Keratinocyte (primary cell): Measurements from ENCODE around the gene SNTG2. TPM values are rescaled to one million over a fixed set of nuclear protein-coding genes. Genes with fewer than 3 reads are reported as not detected.
"Not testable (repeated sequence)": the region's sequence is repeated elsewhere in the genome, so short reads cannot be mapped to it uniquely, and the experiment has no call there.

Source experiments
- DNase-seq: peaks from one replicate; pipeline ENCODE4 v3.0.0-alpha.2; 2011; ENCODE audit warnings: low read depth, missing footprints, low spot score
- FAIRE-seq: peaks from 2 replicates; lab custom pipeline; 2011; peaks lifted over from hg19 to GRCh38; lab: Jason Lieb, UNC
- H2AFZ ChIP-seq: 2 replicates; pipeline ENCODE4 v1.6.0; 2012; ENCODE audit warnings: low read length, control low read depth, inconsistent platforms; ENCODE audit not compliant: control insufficient read depth
- H3K27ac ChIP-seq: 2 replicates; pipeline ENCODE4 v1.5.1; 2011; ENCODE audit warnings: low read length; ENCODE audit not compliant: control insufficient read depth, insufficient read depth
- H3K27me3 ChIP-seq: 3 replicates; pipeline ENCODE4 v1.6.0; 2011; ENCODE audit warnings: low read length; ENCODE audit not compliant: control insufficient read depth, insufficient read depth; ENCODE audit errors: extremely low read depth
- H3K36me3 ChIP-seq, 2 experiments: 2 replicates in 1 of 2; 3 replicates in 1 of 2; pipeline ENCODE4 v1.5.1; 2011; ENCODE audit warnings: low read length in 2 of 2, mild to moderate bottlenecking in 1 of 2; ENCODE audit not compliant: control insufficient read depth in 2 of 2, insufficient read depth in 2 of 2; ENCODE audit errors: extremely low read depth in 1 of 2
- H3K4me1 ChIP-seq: 3 replicates; pipeline ENCODE4 v1.5.1; 2011; ENCODE audit warnings: low read length; ENCODE audit not compliant: control insufficient read depth, insufficient read depth; ENCODE audit errors: extremely low read depth
- H3K4me2 ChIP-seq: 3 replicates; pipeline ENCODE4 v1.6.0; 2011; ENCODE audit warnings: low read depth, low read length; ENCODE audit not compliant: control insufficient read depth, insufficient read depth; ENCODE audit errors: extremely low read depth
- H3K4me3 ChIP-seq, 3 experiments: fragments of 200-600 bp in 1 of 3; sonication (generic) in 1 of 3; 2 replicates in 2 of 3; 3 replicates in 1 of 3; pipeline ENCODE4 v1.5.1; 2011 to 2016; ENCODE audit warnings: low read length in 3 of 3, mild to moderate bottlenecking in 3 of 3, control low read depth in 2 of 3, inconsistent platforms in 1 of 3, low read depth in 1 of 3, mixed read lengths in 1 of 3, mixed run types in 1 of 3, moderate library complexity in 1 of 3; ENCODE audit not compliant: control insufficient read depth in 2 of 3, insufficient read depth in 2 of 3; ENCODE audit errors: extremely low read depth in 1 of 3
- H3K79me2 ChIP-seq: 2 replicates; pipeline ENCODE4 v1.6.0; 2012; ENCODE audit warnings: low read length; ENCODE audit not compliant: control insufficient read depth, insufficient read depth
- H3K9ac ChIP-seq: 3 replicates; pipeline ENCODE4 v1.6.0; 2011; ENCODE audit warnings: low read length; ENCODE audit not compliant: control insufficient read depth, insufficient read depth; ENCODE audit errors: extremely low read depth
- H3K9me1 ChIP-seq: 3 replicates; pipeline ENCODE4 v1.6.0; 2011; ENCODE audit warnings: low read length; ENCODE audit not compliant: control insufficient read depth, insufficient read depth; ENCODE audit errors: extremely low read depth
- H3K9me3 ChIP-seq: 2 replicates; pipeline ENCODE4 v1.5.1; 2012; ENCODE audit warnings: low read depth, low read length; ENCODE audit not compliant: control insufficient read depth
- H4K20me1 ChIP-seq: 3 replicates; pipeline ENCODE4 v1.6.0; 2011; ENCODE audit warnings: low read length; ENCODE audit not compliant: control insufficient read depth, insufficient read depth; ENCODE audit errors: extremely low read depth
- CTCF ChIP-seq, 3 experiments: IDR thresholded peaks in 1 of 3; conservative IDR thresholded peaks in 1 of 3; optimal IDR thresholded peaks in 1 of 3; 2 replicates in 2 of 3; 3 replicates in 1 of 3; pipeline versions ENCODE3 to v1.5.1; 2011; ENCODE audit warnings: low read length in 3 of 3, mild to moderate bottlenecking in 3 of 3, moderate library complexity in 2 of 3, control low read depth in 1 of 3, inconsistent platforms in 1 of 3; ENCODE audit not compliant: insufficient read depth in 2 of 3; ENCODE audit errors: extremely low read depth in 1 of 3
- EZH2 ChIP-seq: IDR thresholded peaks from one replicate; pipeline ENCODE4 v1.6.1; 2012; ENCODE audit warnings: inconsistent platforms, mild to moderate bottlenecking, low read length, moderate library complexity
- dilution Hi-C: fragments of 300-500 bp; cut with MboI; formaldehyde crosslinking; loops from one replicate; pipeline ENCODE4 v1.7.0; 2020; ENCODE audit warnings: low sequenced_read_pairs; ENCODE audit not compliant: extremely low pct_ligation_motif_present
- polyA plus RNA-seq, 5 experiments: library from polyadenylated mRNA; depleted of rRNA in 3 of 5; stranded (reverse) in 3 of 5; stranded (forward) in 1 of 5; unstranded in 1 of 5; fragments of >200 nt; gene quantifications; 1 replicate in 1 of 5; 2 replicates in 3 of 5; 3 replicates in 1 of 5; pipeline versions ENCODE4 v1.2.1 to v1.2.3, GENCODE V29; 2011 to 2012; ENCODE audit warnings: missing spikeins in 2 of 5, low read depth in 1 of 5, low replicate concordance in 1 of 5

Gene SNTG2
- polyA plus RNA-seq, 1 donor (not counting 4 experiments of a cell fraction or from before 2014, with no cell fraction given) = not detected

DNA sequence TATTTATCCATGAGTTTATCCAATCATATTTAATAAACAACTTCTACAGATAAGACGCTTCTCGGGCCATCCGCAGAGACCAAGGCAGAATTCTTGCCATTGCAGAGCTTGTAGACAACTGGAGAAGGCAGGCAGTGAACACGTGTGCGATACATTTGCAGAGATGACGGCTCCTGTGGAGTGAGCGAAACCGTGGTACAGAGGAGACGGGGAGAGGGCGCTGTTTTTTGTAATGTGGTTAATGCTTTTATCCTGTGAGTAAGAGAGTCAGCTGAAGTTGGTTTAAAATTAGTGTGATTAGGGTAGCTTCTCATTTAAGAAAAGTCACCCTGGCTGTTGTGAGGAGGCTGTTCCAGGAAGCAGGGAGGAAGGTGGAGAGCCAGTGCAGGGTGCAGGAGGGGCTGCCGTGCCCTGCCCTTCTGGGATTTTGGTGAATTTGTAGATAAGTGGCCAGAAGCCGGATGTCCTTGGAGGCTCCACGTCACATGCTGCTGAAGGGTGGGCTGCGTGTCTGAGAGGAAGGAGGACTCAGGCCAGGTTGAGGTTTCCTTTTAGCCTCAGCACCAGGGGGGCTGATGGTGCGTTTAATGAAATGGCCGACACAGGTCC lies 151.4 kb downstream of the SNTG2 start:
- H3K9me1 ChIP-seq = no peaks in the 10 kb centered on the region
- H4K20me1 ChIP-seq = no peaks in the 10 kb centered on the region
- H3K27ac ChIP-seq = no peak overlapping the region
- no peaks in the 10 kb centered on the region for H3K4me1 ChIP-seq
- H3K79me2 ChIP-seq = no peaks in the 10 kb centered on the region
- dilution Hi-C loops = no loop called here
- no peak for DNase-seq
- H3K4me2 ChIP-seq = no peak overlapping the region
- no peak overlapping the region for H3K4me3 ChIP-seq
- no peak overlapping the region for H3K9ac ChIP-seq
- H3K9me3 ChIP-seq = peaks cover 2% of the 10 kb centered on the region
- no peak for FAIRE-seq
- H2AFZ ChIP-seq = no peak overlapping the region
- H3K27me3 ChIP-seq = no peaks in the 10 kb centered on the region
- TF ChIP-seq EZH2 (no peak), CTCF (optimal IDR thresholded peaks at IDR 0.05 in 1 of 3, IDR thresholded peaks at IDR 0.05 in 1 of 3, conservative IDR thresholded peaks at IDR 0.05 in 1 of 3; ENCODE audit: extremely low read depth in 1 of 3, insufficient read depth in 2 of 3, low read length in 3 of 3) (no peak)
- H3K36me3 ChIP-seq = no peaks in the 10 kb centered on the region

GRCh38 chr2:1104364-1104763 lies 153.7 kb downstream of the SNTG2 start:
- H3K36me3 ChIP-seq = no peaks in the 10 kb centered on the region
- FAIRE-seq (no peak), DNase-seq (no peak)
- no peak overlapping the region for H3K4me2 ChIP-seq
- H3K4me3 ChIP-seq = no peak overlapping the region
- H3K27me3 ChIP-seq = no peaks in the 10 kb centered on the region
- TF ChIP-seq CTCF (optimal IDR thresholded peaks at IDR 0.05 in 1 of 3, IDR thresholded peaks at IDR 0.05 in 1 of 3, conservative IDR thresholded peaks at IDR 0.05 in 1 of 3; ENCODE audit: extremely low read depth in 1 of 3, insufficient read depth in 2 of 3, low read length in 3 of 3) (no peak), EZH2 (no peak)
- H3K27ac ChIP-seq = no peak overlapping the region
- no peaks in the 10 kb centered on the region for H3K79me2 ChIP-seq
- H4K20me1 ChIP-seq = no peaks in the 10 kb centered on the region
- no peaks in the 10 kb centered on the region for H3K4me1 ChIP-seq
- no peaks in the 10 kb centered on the region for H3K9me1 ChIP-seq
- H2AFZ ChIP-seq = no peak overlapping the region
- dilution Hi-C loops = no loop called here
- H3K9ac ChIP-seq = no peak overlapping the region
- peaks cover 2% of the 10 kb centered on the region for H3K9me3 ChIP-seq

GRCh38 chr2:1106344-1106743 lies 155.7 kb downstream of the SNTG2 start:
- H3K4me2 ChIP-seq, H4K20me1 ChIP-seq, H3K27ac ChIP-seq, H3K27me3 ChIP-seq, H2AFZ ChIP-seq, H3K9me3 ChIP-seq, H3K36me3 ChIP-seq, FAIRE-seq, H3K4me3 ChIP-seq, H3K9ac ChIP-seq, dilution Hi-C loops, DNase-seq, H3K9me1 ChIP-seq, H3K4me1 ChIP-seq, H3K79me2 ChIP-seq: not testable (repeated sequence)
